Cardiac muscle cell (in vitro differentiated cells and primary cell): ENCODE measurements around the gene BCAR3. TPM values are rescaled to one million over a fixed set of nuclear protein-coding genes. Genes with fewer than 3 reads are reported as not detected.

Experiments used
- DNase-seq, 2 donors: peaks; one replicate each; pipeline versions ENCODE4 v3.0.0 to v3.0.0-alpha.2; 2010 to 2017; ENCODE audit warnings: low read depth in 1 of 2, low spot score in 1 of 2
- H3K27ac ChIP-seq: fragments of 200-600 bp; sonication (generic); 2 replicates; pipeline ENCODE4 v1.5.1; 2016
- H3K27me3 ChIP-seq: fragments of 200-600 bp; sonication (generic); 2 replicates; pipeline ENCODE4 v1.6.0; 2016; ENCODE audit warnings: control low read depth
- H3K36me3 ChIP-seq: fragments of 200-600 bp; sonication (generic); 2 replicates; pipeline ENCODE4 v1.5.1; 2016; ENCODE audit warnings: control low read depth
- H3K4me1 ChIP-seq: fragments of 200-600 bp; sonication (generic); 2 replicates; pipeline ENCODE4 v1.8.1; 2017; ENCODE audit warnings: low read depth, mild to moderate bottlenecking, mixed run types
- H3K4me3 ChIP-seq: fragments of 200-600 bp; sonication (generic); 2 replicates; pipeline ENCODE4 v1.5.1; 2016; ENCODE audit warnings: mild to moderate bottlenecking
- H3K9me3 ChIP-seq: fragments of 200-600 bp; sonication (generic); 2 replicates; pipeline ENCODE4 v1.5.1; 2017; ENCODE audit warnings: low read depth, mild to moderate bottlenecking, control low read depth
- polyA plus RNA-seq: library from polyadenylated mRNA; unstranded; fragments of >200 nt; fragmentation: Nextera tagmentation; extraction: Ambion mirVana; gene quantifications from 2 replicates; pipeline ENCODE4 v1.2.1, GENCODE V29; 2016
- total RNA-seq: library from RNA; depleted of rRNA; stranded (reverse); fragments of >200 nt; gene quantifications from 2 replicates; pipeline ENCODE4 v1.2.3, GENCODE V29; 2016
- TF ChIP-seq, protein P1 (sequence below): IDR thresholded peaks from 2 replicates; pipeline ENCODE4 v1.5.1; 2012; ENCODE audit warnings: low read depth, mild to moderate bottlenecking, low read length

BCAR3 gene
- total and polyA plus RNA-seq, 2 experiments from 2014 or later, result 1.5 to 4.5 TPM

GRCh38 chr1:93537924-93538323 is 143.7 kb downstream of the BCAR3 start:
- no peaks in the 10 kb centered on the region for H3K4me1 ChIP-seq
- H3K9me3 ChIP-seq, result no peaks in the 10 kb centered on the region
- DNase-seq, result no peak
- H3K27ac ChIP-seq, result no peak overlapping the region
- no peaks in the 10 kb centered on the region for H3K27me3 ChIP-seq
- no peak overlapping the region for H3K4me3 ChIP-seq
- TF ChIP-seq, protein P1, sequence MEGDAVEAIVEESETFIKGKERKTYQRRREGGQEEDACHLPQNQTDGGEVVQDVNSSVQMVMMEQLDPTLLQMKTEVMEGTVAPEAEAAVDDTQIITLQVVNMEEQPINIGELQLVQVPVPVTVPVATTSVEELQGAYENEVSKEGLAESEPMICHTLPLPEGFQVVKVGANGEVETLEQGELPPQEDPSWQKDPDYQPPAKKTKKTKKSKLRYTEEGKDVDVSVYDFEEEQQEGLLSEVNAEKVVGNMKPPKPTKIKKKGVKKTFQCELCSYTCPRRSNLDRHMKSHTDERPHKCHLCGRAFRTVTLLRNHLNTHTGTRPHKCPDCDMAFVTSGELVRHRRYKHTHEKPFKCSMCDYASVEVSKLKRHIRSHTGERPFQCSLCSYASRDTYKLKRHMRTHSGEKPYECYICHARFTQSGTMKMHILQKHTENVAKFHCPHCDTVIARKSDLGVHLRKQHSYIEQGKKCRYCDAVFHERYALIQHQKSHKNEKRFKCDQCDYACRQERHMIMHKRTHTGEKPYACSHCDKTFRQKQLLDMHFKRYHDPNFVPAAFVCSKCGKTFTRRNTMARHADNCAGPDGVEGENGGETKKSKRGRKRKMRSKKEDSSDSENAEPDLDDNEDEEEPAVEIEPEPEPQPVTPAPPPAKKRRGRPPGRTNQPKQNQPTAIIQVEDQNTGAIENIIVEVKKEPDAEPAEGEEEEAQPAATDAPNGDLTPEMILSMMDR, result no peak
- no peaks in the 10 kb centered on the region for H3K36me3 ChIP-seq

DNA sequence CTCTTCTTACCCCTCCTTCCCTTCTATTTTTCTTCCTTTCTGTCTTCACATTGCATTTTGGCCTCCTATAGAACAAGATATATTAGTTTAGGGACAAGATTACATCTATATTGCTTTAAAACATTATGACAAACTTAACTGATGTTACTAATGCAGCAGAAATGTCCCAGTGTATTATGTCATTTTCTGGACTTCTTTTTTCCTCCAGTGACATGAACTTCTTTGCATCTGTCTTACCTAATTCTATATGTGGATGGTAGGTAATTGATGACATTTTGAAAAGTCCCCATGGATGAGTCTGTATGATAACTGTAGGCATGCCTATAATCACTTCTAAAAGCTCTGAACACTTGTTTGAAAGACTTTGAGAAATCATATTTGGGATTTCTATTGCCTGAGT is 144.2 kb downstream of the BCAR3 start:
- Histone ChIP-seq H3K9me3 (no peaks in the 10 kb centered on the region), H3K4me1 (no peaks in the 10 kb centered on the region), H3K27me3 (no peaks in the 10 kb centered on the region), H3K4me3 (no peak overlapping the region), H3K27ac (no peak overlapping the region), H3K36me3 (no peaks in the 10 kb centered on the region)
- TF ChIP-seq, protein P1, result no peak
- DNase-seq, result no peak

DNA sequence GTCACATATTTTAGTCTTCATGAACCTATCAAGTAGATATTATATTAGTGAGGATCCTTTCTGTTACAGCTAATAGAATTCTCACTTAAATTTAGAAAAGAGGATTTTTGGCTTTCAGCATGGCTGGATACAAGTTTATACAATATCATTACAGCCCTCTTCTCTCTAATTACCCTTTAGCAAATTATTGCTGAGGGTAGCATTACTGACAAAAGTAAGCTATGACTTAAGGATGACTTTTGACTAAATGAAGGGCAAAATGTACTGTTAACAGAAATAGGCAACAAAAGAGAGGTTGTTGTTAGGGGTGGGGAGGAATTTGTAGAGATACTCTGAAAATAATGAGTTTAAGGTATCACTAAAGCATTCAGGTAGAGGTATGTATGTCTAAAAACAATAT is 148.0 kb downstream of the BCAR3 start:
- H3K27ac ChIP-seq, result no peak overlapping the region
- H3K27me3 ChIP-seq, result no peaks in the 10 kb centered on the region
- no peaks in the 10 kb centered on the region for H3K4me1 ChIP-seq
- H3K4me3 ChIP-seq, result no peak overlapping the region
- no peak for DNase-seq
- no peaks in the 10 kb centered on the region for H3K36me3 ChIP-seq
- no peaks in the 10 kb centered on the region for H3K9me3 ChIP-seq
- TF ChIP-seq, protein P1, result no peak

GRCh38 chr1:93532780-93533378 is 148.8 kb downstream of the BCAR3 start:
- no peaks in the 10 kb centered on the region for H3K9me3 ChIP-seq
- H3K4me3 ChIP-seq, result no peak overlapping the region
- no peaks in the 10 kb centered on the region for H3K4me1 ChIP-seq
- H3K27me3 ChIP-seq, result no peaks in the 10 kb centered on the region
- DNase-seq, result no peak
- no peaks in the 10 kb centered on the region for H3K36me3 ChIP-seq
- H3K27ac ChIP-seq, result no peak overlapping the region
- TF ChIP-seq, protein P1, result no peak

GRCh38 chr1:93531193-93531592 is 150.4 kb downstream of the BCAR3 start:
- Histone ChIP-seq H3K4me3 (no peak overlapping the region), H3K27me3 (no peaks in the 10 kb centered on the region), H3K36me3 (no peaks in the 10 kb centered on the region), H3K9me3 (no peaks in the 10 kb centered on the region), H3K4me1 (no peaks in the 10 kb centered on the region), H3K27ac (no peak overlapping the region)
- TF ChIP-seq, protein P1, result no peak
- no peak for DNase-seq
